GM21786 (cell line): ENCODE measurements around the gene SUPT3H.

ENCODE experiments used
- ATAC-seq: cut with Tn5 transposase; IDR thresholded peaks from one replicate; pipeline ENCODE4 v1.9.1; 2021; ENCODE audit not compliant: unreplicated experiment

Gene SUPT3H

DNA sequence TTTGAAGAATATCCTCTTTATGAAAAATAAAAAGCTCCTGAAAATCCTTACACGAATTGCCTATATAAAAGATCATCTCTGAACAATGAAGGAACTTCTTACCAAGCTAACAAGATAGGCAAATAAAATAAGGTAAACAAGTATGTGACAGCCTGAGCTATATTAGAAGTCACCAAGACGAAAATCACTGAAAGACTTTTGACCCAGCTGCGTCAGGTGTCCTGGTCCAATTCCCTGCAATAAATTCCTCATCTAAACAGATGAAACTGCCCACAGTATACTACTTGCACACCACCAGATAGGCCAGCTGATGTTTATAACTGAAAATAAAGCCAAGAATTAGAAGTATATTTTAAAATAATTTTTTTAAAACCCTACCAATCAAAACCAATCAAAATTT lies 117.0 kb downstream of the SUPT3H start:
- no peak for ATAC-seq

DNA sequence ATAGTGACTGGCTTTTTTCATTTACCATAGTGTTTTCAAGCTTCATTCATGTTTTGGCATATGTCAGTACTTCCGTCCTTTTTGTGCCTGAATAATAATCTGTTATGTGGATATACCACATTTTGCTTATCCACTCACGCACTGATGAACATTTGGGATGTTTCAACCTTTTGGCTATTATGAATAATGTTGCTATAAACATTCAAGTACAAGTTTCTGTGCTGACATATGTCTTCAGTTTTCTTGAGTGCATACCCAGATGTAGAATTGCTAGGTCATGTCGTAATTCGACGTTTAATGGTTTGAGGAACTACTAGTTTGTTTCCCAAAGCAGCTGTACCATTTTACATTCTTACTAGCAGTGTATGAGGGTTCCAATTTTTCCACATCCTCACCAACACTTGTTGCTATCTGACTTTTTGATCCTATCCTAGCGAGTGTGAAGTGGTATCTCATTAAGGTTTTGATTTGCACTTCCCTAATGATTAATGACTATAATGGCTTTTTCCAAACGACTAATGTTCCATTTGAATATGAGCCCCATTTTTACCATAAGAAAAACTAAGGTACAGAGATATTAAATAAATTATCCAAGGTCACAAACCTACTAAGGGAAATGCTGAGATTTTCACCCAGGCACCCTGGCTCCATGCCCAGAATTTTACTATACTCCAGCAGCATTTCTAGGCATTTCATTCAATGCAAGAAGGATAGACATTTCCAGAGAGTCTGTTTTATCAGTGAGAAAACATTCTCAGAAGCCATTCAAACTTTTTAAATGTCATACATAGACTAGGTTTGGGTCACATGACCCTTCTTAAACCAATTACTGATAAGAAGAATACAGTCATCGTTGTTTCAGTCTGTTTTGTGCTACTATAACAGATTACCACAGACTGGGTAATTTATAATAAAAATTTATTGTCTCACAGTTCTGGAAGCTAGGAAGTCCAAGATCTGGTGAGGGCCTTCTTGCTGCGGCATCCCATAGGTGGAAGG lies 120.7 kb downstream of the SUPT3H start:
- ATAC-seq, result no peak

DNA sequence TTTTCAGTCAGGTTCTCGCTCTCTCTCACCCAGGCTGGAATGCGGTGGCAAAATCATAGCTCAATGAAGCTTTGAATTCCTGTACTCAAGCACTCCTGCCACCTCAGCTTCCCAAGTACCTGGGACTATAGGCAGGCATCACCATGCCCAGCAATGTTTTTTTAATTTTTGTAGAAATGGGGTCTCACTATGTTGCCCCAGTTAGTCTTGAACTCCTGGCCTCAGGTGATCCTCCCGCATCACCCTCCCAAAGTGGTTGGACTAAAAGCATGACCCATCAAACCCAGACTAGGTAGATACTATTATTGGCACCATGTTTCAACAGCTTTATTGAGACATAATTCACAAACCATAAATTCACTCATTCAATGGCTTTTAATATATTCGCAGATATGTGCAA lies 122.3 kb downstream of the SUPT3H start:
- no peak for ATAC-seq

DNA sequence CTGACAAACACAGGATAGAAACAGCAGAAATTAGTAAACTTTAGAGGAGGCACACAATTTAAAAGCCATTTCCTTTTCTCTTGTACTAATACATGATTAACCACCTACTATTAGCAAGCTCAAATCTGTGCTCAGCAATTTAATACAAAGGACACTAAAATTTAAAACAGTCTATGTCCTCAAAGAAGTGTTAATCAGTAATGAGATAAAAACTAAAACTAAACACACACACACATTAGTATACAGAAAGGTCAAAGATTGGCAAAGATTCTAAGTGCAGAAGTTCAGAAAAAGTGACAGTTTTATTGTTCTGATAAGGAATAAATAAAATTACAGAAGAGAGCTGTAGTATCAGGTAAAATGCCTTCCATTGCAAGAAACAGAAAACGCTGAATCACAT lies 123.5 kb downstream of the SUPT3H start:
- no peak for ATAC-seq

DNA sequence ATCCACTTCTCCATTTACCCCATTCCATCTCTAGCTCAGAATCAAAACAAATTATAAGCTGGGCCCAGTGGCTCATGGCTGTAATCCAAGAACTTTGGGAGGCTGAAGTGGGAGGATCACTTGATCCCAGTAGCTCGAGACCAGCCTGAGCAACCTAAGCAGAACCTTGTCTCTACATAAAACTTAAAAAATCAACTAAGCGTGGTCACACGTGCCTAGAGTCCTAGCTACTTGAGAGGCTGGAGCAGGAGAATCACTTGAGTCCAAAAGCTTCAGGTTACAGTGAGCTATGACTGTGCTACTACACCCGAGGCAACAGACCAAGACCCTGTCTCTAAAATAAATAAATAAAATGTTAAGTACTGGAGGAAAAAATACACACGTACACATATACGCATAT lies 124.3 kb downstream of the SUPT3H start:
- no peak for ATAC-seq

DNA sequence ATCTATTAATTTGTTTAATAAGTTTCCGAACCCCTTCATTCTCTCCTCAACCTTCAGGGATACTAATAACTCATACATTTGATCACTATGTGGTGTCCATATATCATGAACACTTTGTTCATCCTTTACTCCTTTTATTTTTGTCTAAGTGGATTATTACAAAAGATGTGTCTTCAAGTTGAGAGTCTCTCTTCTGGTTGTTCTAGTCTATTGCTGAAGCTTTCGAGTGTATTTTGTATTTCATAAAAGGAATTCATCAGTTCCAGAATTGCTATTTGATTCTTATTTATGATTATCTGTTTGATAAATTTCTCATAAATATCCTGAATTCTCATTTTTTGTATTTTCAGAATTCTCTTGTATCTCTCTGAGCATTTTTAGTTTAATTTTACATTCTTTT lies 146.1 kb downstream of the SUPT3H start:
- ATAC-seq, result no peak

DNA sequence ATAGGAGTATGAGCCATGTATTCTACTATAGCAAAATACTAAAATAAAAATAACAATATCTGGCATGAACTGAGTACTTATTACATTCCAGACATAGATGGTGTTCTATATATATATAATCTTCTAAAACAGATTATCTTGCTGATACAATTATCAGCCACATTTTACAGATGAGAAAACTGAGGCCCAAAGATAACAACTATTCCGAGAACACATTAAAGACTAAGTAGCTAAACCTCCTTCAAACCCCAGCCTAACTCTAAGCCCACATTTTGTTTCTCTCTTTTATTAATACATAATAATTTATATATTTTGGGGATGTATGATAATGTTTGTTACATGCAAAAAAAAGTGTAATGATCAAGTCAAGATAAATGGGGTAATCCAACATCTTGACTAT lies 148.3 kb downstream of the SUPT3H start:
- ATAC-seq, result no peak

DNA sequence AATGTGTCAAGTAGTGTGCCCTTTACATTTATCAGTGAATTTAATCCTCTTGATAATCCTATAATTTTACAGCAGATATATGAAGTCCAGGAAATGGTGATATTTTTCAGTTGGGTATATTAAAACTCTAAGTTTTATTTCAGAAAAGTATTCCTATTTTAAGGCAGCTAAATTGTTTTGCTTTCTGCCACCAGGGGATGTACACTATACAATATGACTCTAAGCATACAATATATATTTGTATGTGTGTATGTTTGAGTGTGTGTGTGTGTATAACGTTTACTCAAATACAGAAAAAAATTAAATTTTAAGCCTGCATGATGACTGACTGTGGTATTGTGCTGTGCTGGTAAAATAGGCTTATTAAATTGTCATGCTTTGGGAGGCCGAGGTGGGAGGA lies 151.7 kb downstream of the SUPT3H start:
- ATAC-seq, result no peak

DNA sequence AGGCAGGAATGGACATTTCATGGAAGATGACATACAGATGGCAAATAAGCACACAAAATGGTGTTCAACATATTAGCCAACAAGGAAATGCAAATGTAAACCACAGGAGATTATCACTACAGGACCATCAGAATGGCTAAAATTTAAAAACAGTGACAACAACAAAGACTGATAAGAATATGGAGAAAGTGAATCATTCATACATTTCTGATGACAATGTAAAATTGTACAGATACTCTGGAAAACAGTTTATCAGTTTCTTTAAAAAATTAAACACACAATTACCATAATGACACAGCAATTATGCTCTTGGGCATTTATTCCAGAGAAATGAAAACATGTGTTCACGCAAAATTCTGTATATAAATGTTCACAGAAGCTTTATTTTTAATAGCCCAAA lies 155.4 kb downstream of the SUPT3H start:
- ATAC-seq, result no peak

DNA sequence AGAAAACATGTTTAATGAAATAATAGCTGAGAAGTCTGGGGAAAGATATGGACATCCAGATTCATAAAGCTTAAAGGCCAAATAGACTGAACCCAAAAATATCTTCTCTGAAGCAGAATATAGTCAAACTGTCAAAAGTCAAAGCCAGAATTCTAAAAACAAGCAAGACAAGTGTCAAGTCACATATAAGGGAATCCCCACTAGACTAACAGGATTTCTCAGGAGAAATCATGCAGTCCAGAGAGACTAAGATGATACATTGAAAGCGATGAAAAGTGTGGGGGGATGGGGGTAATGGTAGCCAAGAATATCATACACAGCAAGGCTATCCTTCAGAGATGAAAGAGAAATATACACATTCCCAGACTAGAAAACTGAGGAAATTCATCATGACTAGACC lies 162.0 kb downstream of the SUPT3H start:
- ATAC-seq, result no peak

DNA sequence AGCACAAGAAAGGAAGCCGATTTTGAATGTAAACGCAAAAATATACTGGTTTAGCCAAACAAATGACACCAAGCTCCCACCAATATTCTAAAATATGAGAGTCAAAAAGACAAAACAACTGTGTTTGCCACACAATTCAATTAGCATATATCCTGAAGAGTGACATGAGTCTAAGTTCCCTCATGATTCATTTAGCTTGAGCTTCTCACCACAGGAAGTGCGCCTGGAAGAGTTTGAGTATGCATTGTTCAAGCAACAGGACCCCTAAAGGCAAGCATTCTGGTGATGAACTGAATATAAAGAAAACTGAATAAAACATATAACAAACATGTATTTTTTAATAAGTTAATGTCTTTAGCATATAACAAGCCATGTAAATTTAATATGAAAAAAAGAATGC lies 164.8 kb downstream of the SUPT3H start:
- no peak for ATAC-seq

DNA sequence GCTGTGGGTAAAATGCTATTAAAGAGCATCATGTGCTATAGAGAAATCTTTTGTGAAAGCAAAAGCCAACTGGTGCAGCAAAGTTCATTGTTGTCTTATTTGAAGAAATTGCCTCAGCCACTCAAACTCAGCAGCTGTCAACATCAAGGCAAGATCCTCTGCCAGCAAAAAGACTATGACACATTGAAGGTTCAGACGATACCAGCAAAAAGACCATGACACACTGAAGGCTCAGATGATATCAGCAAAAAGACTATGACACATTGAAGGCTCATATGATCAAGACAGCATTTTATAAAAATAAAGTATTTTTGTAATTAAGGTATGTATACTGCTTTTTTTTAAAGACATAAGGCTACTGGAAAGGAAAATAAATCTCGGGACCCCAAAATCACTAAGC lies 168.0 kb downstream of the SUPT3H start:
- ATAC-seq, result no peak

DNA sequence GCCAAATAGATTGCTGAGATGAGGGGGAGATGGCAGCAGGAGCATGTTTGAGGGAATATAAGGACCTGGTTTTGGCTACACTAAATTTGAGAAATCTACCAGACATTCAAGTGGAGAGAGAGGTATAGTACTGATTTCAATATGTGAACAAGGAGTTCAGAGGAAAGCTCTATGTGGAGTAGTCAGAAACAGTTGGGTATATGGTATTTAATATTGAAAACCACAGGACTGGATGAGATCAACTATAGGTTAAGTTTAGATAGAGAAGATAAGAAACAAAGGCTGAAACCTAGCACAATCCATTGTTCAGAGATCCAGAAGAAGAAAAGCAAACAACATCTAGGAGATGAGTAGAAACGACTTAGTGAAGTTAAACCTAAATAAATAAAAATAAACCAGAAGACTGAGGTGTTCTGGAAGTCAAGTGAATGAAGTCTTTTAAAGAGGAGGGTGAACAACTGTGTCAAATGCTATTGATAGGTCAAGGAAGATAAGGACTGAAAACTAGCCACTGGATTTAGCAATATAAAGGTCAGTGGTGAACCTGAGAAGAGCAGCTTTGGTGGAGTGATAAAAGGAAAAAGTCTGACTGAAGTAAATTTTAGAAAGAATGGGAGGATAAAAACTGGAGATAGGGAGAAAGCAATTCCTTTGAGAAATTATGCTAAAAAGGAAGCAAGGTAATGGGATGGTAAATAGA lies 170.8 kb downstream of the SUPT3H start:
- no peak for ATAC-seq

DNA sequence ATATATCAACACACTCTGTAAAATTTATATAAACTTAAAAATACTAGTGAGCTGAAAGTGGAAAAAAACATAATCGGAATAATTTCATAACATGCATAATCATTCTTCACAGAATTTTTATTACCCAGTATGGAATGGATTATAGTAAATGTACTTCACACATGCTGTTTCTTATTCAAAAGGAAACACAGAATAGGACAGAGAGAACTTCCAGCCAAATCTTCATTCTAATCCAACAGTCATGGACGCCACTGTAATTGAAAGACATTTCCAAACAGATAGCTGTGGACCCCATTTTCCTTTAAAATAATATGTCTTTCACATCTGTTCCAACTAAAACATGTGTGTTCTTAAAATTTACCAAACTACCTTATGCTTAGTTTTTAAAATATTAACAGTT lies 176.2 kb downstream of the SUPT3H start:
- ATAC-seq, result no peak

DNA sequence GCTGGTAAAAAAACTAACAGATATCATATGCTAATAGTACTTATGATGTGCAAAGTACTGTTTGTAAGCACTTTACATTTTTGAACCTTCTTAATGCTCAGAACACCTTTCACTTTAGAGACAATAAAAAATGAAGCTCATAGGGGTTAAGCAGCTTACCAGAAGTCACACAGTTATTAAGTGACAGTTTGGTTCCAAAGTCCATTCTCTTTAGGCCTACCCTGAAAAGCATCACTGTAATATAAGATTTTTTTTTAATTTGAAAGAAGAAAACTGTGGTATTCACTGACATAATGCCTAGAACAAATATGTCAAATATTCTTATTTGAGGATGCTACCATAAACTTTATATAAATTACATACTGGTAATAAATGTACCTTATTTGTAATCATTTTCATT lies 177.2 kb downstream of the SUPT3H start:
- ATAC-seq, result no peak

DNA sequence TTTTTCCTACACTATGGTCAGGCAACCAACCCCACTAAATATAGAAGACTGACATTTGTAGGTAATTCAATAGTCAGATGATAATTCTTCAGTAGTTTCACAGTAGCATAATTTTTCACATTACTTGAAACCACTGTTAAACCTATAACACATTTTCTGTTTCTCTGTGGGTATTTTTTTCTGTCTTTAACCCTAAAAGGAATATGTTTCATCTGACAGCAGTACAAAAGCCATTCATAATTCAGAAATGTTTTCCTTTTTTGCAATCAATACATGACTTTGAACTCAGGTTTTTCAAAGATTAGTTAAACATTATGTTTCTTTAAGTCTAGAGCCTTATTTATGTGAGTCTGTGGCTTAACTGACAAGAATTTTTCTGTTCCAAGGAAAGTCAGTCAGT lies 178.2 kb downstream of the SUPT3H start:
- no peak for ATAC-seq

DNA sequence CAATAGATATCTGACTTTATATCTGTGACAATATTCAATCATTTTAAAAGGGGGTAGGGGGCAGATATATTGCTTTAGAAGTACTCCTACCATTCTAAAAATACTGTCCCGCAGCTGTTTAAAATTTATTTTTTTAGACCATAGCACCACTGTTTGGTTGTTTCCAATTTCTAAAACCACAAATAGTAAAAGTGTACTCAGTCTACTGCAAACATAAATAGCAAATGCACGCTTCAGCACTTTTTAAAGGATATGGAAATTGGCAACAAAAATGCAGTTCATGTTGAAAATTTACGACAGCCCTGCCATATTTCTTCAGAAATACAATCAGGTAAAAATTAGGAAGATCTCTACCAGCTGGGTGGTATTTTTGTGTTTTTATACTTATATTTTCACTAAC lies 181.6 kb downstream of the SUPT3H start:
- ATAC-seq, result no peak

DNA sequence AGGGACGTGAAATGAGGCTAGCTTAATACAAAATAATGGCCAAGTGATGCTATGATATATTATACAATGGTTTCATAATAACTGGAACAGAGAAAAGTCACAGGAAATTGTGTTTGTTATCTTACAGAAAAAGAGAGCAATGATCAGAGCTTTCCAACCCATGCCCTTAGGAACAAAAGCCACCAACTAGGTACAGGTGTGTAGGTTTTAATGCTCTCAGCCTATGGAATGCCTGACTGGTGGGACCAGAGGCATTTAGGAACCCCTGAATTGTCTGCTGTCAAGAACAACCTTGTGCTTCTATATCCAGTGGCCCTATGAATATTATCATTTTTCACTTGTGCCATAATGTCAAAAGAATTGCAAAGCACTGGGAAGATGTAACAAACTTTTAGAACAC lies 182.6 kb downstream of the SUPT3H start:
- no peak for ATAC-seq

DNA sequence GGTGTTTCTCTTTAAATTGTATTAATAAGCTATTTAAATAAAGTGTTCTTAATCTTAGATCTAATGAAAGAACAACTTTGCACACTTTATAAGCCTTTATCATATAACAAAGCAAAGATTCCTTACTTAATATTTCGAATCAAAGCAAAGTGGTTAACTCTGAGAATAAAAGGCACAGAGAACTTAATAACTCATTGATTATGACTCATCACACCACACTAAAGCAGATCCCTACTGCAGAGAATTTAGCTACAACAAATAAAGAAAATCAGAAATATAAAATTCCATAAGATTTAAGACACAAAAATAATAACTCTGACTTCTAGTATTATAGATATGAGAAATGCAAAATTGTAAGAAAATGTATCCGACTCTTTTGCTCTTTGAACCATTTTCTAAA lies 185.2 kb downstream of the SUPT3H start:
- ATAC-seq, result no peak

DNA sequence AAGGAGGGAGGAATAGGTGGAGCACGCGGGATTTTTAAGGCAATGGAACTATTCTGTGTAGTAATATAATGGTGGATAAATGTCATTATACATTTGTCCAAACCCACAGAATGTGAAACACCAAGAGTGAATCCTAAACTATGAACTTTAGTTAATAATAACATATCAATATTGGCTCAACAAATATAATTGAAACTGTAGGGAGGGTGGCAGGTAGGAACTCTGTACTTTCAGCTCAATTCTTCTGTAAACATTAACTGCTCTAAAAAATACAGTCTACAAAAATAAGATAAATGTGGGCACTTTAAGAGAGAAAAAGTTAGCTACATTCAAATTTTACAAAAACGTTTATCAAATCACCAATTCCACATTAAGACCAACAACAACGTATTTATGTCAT lies 186.3 kb downstream of the SUPT3H start:
- no peak for ATAC-seq

DNA sequence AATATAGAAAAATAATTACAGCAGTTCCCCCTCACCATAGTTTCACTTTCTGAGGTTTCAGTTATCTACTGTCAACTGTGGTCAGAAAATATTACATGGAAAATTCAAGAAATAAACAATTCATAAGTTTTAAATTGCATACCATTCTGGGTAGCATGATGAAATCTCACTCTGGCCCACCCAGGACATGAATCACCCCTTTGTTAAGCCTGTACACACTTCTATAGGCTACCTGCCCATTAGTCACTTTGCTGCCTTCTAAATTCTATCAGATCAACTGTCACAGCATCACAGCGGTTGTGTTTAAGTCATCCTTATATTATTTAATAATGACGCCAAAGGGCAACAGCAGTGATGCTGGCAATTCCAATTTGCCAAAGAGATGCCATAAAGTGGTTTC lies 189.9 kb downstream of the SUPT3H start:
- ATAC-seq, result no peak
